D341Med (cell line): ENCODE data around the gene RTEL1.
"Not testable (repeated sequence)": the region's sequence is repeated elsewhere in the genome, so short reads cannot be mapped to it uniquely, and the experiment has no call there.

Source experiments
- DNase-seq: peaks from one replicate; pipeline ENCODE4 v3.0.0; 2012; ENCODE audit warnings: low spot score

Gene RTEL1

GRCh38 chr20:63671695-63672094, 13.6 kb downstream of the RTEL1 start:
- DNase-seq: not testable (repeated sequence)

DNA sequence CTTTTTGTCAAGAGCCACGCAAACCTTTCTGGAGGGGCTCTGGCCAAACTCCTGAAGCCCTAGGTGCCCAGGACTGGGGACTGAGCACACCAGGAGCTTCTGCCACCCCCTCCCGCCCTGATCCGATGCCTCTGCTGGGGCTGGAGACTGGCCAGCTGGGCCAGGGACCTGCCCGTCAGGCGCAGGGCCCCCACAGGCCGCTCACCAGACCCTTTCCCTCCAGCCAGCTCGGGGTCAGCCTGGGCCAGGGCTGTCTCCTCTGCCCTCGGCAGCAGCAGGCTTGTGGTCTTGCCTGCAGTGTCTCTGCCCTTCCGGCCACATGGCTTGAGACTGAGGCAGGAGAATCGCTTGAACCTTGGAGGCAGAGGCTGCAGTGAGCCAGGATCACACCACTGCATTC, 14.6 kb downstream of the RTEL1 start:
- DNase-seq: no peak

DNA sequence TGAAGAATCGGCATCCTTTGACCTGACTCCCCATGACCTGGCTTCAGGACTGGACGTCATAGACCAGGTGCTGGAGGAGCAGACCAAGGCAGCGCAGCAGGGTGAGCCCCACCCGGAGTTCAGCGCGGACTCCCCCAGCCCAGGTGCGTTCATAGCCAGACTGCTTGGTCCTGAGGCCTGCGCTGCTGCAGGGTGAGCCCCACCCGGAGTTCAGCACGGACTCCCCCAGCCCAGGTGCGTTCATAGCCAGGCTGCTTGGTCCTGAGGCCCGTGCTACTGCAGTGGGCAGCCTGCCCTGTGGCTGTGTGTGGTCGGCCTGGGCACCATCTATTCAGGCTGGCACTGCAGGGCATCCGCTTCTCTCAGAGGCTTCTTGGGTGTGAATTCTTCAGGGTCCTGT, 15.8 kb downstream of the RTEL1 start:
- no peak for DNase-seq

DNA sequence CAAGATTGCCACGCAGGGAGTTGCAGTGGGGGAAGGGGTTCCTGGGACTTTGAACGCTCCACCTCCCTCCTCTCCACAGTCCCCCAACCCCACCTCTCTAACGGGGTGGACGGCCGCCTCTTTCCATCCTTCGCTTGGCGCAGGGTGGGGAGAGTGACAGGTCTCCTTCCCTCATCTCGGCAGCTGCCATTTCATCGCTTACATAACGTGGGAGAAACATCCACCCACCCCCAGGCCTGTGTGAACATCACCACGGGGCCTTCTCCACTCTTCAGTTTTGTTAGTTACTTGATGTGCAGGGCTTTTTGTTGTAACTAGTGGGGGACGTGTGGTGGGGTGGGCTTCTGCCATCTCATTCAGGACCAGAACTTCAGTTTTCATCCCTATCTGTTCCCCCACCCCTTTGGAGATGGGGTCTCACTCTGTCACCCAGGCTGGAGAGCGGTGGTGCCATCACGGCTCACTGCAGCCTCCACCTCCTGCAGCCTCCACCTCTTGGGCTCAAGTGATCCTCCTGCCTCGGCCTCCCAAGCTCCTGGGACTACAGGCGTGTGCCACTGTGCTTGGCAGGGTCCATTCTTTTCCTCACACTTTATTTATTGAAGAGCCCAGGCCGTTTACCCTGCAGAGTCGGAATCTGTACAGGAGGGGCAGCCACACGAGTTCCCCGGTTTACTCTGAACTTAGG, 17.7 kb downstream of the RTEL1 start:
- DNase-seq: no peak

GRCh38 chr20:63678071-63678470, 20.0 kb downstream of the RTEL1 start:
- DNase-seq: no peak

GRCh38 chr20:63678667-63679465, 20.8 kb downstream of the RTEL1 start:
- DNase-seq: no peak

GRCh38 chr20:63679799-63680305, 21.7 kb downstream of the RTEL1 start:
- DNase-seq: no peak

- DNase-seq: no peak
These were observed 22.3 kb downstream of the RTEL1 start for GRCh38 chr20:63680427-63680826.

DNA sequence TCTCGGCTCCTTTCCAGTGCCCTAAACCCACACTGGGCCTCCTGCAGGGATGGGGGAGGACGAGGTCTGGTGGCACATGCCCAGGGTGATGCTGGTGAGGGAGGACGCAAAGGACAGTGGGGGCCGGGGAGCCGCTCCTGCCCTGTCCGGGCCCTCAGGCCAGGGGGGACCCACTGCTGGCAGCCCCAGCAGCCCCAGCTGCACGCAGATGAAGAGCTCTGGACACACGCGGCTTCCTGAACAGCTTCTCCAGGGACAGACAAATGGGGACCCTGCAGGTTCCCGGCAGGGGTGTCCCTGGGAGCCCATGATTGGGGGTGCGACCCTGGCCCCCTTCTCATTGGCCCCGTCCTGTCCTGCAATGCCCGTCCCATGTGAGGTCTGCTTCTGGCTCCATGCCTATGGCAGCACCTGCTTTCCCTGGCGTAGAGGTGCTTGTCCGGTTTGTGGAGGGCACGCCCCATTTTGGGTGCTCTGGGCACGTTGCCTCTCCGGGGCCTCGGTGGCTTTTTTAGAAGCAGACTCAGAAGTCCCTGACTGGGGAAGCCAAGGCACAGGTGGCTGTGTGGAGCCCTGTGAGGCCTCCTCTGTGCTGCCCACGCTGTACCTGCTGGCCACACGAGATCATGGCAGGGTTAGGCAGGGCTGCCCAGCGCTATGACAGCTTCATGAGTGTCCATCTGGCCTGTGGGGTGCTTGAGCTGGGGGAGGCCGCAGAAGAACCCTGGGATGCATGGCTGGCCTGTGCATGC, 22.9 kb downstream of the RTEL1 start:
- no peak for DNase-seq

GRCh38 chr20:63681609-63682142, 23.6 kb downstream of the RTEL1 start:
- DNase-seq: no peak

- no peak for DNase-seq
These were observed 24.4 kb downstream of the RTEL1 start for GRCh38 chr20:63682384-63683139.

- DNase-seq: no peak
These were observed 27.3 kb downstream of the RTEL1 start for GRCh38 chr20:63685269-63686026.

DNA sequence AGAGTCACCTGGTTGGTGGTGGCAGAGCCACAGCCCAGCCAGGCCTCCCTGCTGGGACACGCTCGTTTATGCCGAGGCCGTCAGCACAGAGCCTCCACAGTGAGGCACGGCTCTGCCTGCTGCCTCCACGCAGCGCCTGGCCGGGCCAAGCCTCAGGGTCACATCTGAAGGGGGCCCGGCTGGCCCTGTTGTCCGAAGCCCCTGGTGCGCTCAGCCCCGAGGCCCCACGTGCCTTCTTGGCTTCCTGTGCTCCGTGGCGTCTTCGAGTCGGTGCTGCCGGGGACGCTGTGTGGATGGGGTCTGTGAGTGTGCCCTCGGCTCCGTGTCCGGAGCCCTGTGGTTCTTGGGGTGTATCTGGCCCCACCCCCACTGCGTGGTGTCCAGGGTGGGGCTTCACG, 28.0 kb downstream of the RTEL1 start:
- DNase-seq: no peak

- DNase-seq: no peak
These were observed 28.6 kb downstream of the RTEL1 start for GRCh38 chr20:63686492-63687321.

DNA sequence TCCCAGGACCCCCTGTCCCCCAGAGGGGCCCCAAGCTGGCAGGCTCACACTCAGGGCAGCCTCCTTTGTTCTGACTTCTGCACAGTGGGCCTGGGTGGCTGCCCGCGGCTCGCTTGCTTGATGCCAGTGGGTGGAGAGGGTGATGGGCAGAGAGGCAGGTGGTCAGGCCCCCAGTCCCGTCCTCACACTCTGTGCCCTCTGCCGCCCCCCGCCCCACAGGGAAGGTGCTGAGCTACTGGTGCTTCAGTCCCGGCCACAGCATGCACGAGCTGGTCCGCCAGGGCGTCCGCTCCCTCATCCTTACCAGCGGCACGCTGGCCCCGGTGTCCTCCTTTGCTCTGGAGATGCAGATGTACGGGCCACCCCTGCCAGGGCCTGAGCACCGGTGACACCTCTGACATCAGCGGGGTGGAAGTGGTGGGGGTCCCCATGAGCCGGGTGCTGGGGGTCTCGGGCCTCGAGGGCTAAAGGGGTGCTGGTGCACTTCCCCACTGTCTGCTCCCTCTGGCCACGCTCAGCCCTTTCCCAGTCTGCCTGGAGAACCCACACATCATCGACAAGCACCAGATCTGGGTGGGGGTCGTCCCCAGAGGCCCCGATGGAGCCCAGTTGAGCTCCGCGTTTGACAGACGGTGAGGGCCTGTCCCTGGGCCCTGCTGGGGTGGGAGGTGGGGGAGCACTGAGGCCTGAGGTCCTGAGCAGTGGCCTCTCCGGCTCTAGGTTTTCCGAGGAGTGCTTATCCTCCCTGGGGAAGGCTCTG, 29.5 kb downstream of the RTEL1 start:
- DNase-seq: no peak

- no peak for DNase-seq
These were observed 30.3 kb downstream of the RTEL1 start for GRCh38 chr20:63688228-63689045.

DNA sequence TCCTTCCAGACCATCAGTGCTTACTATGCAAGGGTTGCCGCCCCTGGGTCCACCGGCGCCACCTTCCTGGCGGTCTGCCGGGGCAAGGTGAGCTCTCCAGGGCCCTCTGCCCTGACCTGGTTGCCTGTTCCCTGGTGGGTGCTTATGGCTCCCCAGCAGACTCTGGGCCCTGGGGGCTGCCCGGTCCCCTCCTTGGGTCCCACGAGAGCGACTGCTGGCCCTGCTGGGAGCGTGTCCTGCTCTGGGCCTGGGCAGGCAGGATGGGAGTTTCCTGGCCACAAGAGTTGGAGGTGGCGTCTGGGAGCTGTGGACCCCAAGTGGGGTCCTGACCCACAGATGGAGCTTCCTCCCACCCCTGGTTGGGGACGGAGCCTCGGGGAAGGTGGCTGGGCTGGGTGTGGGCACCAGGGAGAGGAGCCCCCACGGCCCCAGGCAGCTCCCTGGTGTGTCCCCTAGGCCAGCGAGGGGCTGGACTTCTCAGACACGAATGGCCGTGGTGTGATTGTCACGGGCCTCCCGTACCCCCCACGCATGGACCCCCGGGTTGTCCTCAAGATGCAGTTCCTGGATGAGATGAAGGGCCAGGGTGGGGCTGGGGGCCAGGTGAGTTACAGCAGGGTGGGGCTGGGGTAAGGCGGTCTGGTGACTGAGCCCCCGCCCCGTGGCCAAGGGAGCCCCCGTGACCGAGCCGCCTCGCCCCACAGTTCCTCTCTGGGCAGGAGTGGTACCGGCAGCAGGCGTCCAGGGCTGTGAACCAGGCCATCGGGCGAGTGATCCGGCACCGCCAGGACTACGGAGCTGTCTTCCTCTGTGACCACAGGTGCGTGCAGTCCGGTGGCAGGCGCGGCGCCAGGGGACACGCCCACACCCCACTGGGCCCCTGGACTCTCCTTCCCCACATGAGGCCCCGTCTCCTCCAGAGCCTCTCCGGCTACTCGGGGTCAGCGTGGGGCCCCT, 31.2 kb downstream of the RTEL1 start:
- DNase-seq: no peak
